Nasal cavity respiratory epithelium epithelial cell of viscerocranial mucosa (primary cell): ENCODE measurements around the gene POMP. TPM values are rescaled to one million over a fixed set of nuclear protein-coding genes. Genes with fewer than 3 reads are reported as not detected.

Experiments used
- total RNA-seq: library from RNA; depleted of rRNA; stranded (reverse); fragments of >200 nt; gene quantifications from 2 replicates; pipeline ENCODE4 v1.2.3, GENCODE V29; 2014

The POMP gene
- 57.2 and 61.5 TPM in 2 replicates for total RNA-seq

GRCh38 chr13:28658796-28659620, at the start of gene POMP:
TSS of gene POMP (plus strand) at chr13:28659130. CDS start at chr13:28659185, 55 bp downstream.

GRCh38 chr13:28718543-28719226, 59.8 kb downstream of the POMP start, which contains the start of gene SLC46A3:
TSS of gene SLC46A3 (minus strand) at chr13:28718970. CDS start at chr13:28717998, 972 bp downstream.

Other genes with a start within 250 kb of the POMP start
- under 0.01 TPM in 1 of 2 replicates, not detected in the other for gene FLT1, start 164.0 kb upstream of the POMP start, total RNA-seq
- gene SLC46A3, start 59.8 kb downstream of the POMP start, total RNA-seq: 3.4 and 8.6 TPM in 2 replicates
- gene MTUS2, start 161.2 kb downstream of the POMP start, total RNA-seq: under 0.01 TPM in 1 of 2 replicates, not detected in the other